Stimulated activated CD4-positive, alpha-beta T cell treated with anti-CD3 and anti-CD28 coated beads, Interleukin-12 subunit alpha, Interleukin-12 subunit beta, amount 100 ng/mL, for 24 hours (primary cell): ENCODE measurements around the gene PRKG2.

ENCODE experiments used
- DNase-seq, 2 experiments: peaks; one replicate each; pipeline ENCODE4 v3.0.0-alpha.2; 2020; ENCODE audit warnings: low read depth in 2 of 2

Gene PRKG2

DNA sequence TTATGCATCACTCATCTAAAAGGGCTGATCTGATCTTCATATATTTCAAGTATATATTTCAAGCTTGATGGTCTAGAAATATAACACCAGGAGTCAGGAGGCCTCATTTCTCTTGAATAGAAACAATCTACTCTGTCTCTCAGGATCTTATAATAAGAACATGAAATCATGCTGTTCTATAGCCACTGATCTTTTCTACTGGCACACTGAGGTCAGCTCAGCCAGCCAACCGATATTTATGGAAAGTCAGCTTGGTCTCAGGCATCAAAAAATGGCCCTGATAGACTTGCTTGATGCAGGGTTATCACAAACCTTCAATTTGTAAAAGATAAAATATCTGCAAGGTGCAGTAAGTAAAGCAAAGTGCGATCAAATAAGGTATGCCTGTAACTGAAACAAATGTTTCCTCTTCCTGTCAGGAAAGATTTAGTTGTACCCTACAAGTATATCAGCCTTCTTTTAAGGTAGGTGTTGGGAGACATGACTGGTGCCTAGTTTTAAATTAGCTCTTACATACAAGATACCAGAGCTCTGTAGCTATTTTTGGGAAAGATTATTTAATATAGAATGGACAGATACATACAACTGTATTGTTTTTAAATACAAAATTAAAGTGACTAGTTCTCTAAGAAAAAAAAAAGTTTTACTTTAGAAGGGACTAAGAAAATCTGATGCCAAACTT is 121.2 kb downstream of the PRKG2 start:
- no peak for DNase-seq

- no peak for DNase-seq
Measured at GRCh38 chr4:81085979-81086378, 129.0 kb downstream of the PRKG2 start.

DNA sequence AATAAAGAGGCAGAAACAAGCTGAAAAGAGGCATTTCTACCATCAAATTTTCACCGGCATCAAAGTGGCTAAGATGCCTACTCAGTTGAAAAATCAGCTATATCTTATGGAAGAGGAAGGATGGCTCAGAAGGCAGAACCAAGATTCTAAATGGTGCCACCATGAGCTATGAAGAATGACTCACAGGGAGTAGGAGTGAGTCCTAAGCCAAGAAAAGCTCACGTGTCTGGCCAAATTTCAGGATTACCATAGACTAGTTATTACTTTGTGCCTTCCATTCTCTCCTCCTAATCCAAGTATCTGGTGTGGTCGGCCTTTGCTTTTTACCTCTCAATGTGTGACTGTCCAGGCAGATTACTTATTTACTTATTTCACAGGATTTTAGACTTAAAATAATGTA is 129.7 kb downstream of the PRKG2 start:
- DNase-seq, result no peak

DNA sequence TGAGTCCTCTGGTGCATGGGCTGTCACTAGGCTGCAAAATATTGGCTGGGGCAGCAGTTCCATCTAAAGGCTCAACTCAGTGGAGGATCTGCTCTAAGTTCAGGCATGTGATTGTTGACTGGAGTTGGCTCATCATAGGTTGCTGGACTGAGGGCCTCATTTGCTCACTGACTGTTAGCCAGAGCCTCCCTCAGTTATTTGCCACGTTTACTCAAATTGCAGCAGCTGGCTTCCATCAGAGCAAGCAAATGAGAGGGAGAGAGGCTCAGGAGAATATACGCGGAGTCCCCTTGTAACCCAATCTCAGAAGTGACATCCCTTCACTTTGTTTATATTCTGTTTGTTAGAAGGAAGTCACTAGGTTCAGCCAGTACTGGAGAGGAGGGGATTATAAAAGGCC is 130.4 kb downstream of the PRKG2 start:
- DNase-seq, result no peak

DNA sequence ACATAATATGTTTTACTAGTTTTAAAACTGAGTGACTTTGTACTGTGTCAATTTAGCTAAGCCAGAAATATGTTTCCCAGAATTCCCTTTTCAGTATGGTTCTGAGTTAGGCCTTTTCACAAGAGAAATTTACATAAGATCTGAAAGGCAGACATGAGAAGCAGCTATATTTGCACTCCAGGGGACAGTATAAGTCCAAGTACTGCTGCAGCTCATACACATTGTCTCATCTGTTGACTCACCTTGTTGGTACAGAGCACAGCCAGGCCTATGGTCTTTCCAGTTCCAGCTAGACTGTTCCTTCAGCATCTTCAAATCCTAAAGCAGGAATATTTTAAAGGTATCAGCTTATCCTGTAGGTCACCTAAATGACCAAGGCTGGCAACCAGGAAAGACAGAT is 131.0 kb downstream of the PRKG2 start:
- DNase-seq, result no peak

- no peak for DNase-seq
Measured at GRCh38 chr4:81081156-81081555, 133.9 kb downstream of the PRKG2 start.

DNA sequence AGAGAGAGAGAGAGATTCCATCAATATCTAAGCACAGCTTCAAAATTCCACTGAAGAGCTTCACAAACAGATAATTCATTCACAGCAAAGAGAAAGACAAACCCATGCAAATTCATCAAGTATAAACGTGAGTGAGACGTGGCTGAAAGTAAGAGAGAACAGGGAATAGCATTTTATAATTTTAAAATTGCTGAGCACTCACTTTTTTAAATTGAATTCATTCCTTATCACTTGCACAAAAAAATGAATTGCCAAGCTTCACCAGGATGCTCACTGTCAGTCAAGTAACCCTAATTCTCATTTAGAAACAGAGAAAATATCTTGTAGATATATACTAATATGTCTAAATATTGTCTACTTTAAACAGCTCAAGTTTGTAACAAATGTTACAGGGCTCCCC is 144.0 kb downstream of the PRKG2 start:
- no peak for DNase-seq

- peak; percentile 24 to 45 for DNase-seq
Measured at GRCh38 chr4:81069706-81070331, 145.2 kb downstream of the PRKG2 start.

GRCh38 chr4:81065446-81065845 is 149.6 kb downstream of the PRKG2 start:
- no peak for DNase-seq

GRCh38 chr4:81062001-81062400 is 153.0 kb downstream of the PRKG2 start:
- no peak for DNase-seq

DNA sequence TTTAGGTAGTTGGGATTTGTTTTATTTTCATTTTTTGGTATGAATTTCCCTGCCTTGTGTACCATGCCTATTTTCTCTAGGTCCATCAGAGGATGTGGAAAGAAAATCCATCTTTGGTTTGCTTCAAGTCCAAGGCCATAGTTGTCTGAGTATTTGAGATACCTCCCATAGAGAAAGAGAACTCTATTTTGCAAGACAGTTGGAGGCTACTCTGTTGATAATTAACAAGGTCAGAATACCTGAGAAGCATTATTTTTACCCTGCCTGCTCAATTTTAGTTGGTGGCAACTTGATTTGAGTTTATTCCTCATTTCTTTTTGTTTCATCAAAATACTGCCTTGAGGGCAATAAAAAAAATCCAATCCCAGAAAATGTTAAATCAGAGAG is 153.7 kb downstream of the PRKG2 start:
- no peak for DNase-seq

DNA sequence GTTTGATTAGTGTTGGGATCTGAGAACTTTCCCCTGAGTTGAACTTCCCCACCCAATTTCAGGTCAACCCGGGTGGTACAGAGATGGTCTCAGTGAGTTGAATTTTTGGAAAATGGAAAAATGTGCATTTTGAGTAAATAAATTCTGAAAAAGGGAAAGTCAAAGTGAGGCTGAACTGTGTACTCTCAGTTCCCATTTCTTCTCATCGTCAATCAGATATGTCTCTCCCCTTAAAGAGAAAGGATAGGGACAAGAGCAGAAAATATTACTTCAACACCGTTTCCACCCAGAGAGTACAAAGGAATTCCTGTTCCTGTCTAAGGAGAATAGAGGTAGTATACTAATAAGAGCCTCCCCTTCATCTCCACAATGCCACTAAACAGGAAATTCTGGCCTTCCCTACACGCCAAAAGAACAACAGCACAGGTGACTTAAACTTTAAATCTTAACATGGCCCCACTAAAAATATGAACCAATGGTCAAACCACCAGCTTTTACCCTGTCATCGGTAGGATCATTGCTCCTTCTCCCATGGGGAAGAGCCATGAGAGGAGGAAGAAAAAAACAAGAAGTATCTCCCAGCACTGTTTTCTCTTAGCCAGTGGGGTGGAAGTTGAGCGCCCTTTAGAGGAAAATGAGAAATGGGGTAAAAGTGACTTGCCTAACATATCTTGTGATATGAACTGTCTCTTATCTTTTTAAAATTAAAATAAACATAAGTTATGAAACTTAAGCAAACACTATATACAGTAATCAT is 154.3 kb downstream of the PRKG2 start:
- DNase-seq, result no peak

- DNase-seq, result no peak
Measured at GRCh38 chr4:81058621-81059020, 156.4 kb downstream of the PRKG2 start.

GRCh38 chr4:81052119-81053068 is 162.6 kb downstream of the PRKG2 start:
- DNase-seq, result peak in 1 of 2 experiments; percentile 46

GRCh38 chr4:81049907-81050306 is 165.1 kb downstream of the PRKG2 start:
- no peak for DNase-seq

- no peak for DNase-seq
Measured at GRCh38 chr4:81049330-81049729, 165.7 kb downstream of the PRKG2 start.

DNA sequence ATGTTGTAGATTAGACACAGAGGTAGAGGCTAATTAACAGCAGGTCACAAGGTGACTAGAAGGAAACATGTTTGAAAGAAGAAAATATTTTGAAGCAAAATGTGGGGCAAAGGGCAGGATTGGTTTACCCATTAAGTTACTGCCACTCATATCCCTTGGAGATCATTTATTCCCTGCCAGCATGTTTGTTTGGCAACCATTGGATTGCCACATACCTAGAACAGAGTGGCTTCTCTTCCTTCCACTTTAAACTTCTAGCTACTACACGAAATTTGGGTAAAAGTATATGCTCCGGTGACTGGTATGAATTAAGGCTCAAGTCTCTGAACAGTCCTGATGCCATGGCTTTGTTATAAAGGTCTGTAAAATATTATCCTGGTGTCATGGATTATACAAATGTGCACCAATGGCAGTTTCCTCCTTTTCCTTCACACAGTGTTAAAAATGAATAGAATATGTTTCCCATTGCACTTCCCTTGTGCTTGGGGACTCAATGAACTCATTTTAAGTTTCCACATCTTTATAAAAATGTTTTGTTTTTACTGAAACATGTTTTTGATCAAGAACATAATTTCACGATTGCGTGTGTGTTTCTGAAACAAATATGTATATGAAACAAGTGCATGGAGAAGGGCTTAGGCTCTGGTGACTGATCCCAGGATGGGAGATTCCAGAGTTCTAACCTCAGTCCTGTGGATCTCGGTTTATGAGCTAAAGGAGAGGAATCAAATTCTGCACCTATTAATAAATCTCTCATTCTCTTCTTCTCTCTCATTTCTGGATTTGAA is 172.2 kb downstream of the PRKG2 start:
- no peak for DNase-seq

GRCh38 chr4:81040012-81040659 is 174.9 kb downstream of the PRKG2 start:
- no peak for DNase-seq

DNA sequence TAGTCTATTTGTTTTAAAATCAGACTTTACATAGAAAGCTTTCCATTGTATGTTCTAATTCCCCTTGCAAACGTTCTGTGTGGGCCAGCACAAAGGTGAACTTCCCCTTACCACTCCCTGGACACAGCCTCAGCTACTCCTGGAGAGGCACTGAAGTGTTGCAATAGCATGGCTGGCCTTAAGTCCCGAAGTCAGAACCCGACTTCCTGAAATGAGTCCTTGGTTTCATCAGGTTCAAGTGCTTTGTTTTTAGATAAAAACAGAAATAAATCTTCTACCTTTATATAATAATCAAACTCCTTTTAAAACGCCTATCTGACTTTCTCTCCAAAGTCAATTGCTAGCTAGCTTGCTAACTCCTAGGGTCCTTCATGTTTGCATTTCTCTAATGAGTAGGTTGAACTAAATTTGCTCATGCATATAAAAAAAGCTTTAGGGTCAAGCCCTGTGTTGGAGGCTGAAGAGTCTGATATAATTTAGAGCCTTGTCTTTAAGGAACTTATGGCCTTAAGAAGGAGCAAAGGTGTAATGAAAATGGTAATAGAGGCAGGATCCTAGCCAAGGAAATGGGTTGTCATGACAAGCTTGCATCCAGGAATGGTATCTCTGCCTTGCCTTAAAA is 175.6 kb downstream of the PRKG2 start:
- DNase-seq, result no peak
